ENCODE measurements around the gene COL6A3.
A peak's percentile ranks its signal among the peaks of the same experiment; 100 is the strongest.

The COL6A3 gene

DNA sequence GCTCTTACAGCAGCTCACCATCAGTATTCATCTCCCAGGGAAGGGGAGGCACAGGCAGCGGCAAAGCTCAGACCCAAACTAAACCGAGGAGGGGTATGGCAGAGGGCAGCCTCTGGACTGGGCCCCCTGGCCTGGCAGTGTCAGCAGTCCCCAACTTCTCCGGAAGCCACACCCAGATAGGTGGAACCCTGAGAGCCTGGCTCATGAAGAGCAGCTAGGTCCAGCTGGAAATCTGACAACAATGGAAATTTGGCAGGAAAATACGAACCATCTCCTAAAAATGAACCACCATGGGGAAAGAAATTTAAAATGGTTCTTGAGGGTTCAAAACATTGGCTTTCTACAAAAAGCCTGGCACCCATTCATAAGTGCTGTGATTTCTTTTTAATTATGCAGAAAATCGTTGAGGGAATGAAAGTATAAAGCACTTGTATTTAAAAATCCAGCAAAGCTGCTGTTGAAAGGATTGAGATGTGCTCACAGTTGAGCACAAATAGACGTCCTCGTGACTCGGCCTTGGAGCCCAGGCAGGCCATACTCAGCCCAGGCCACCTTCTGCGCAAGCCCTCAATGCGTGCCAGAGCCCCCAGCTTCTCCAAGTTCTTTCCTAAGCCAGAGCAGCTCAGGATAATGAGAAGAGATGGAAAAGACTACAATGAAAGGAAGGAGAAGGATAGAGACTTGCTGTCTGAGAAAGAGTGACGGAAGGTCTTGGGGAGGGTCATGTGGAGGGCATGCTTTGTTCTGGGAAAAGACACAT, 93.0 kb downstream of the COL6A3 start:
- no peak overlapping the region for H3K4me3 ChIP-seq (ENCODE audit: low read length)
- DNase-seq (ENCODE audit: low read depth), result no peak
- TF ChIP-seq, protein P1, sequence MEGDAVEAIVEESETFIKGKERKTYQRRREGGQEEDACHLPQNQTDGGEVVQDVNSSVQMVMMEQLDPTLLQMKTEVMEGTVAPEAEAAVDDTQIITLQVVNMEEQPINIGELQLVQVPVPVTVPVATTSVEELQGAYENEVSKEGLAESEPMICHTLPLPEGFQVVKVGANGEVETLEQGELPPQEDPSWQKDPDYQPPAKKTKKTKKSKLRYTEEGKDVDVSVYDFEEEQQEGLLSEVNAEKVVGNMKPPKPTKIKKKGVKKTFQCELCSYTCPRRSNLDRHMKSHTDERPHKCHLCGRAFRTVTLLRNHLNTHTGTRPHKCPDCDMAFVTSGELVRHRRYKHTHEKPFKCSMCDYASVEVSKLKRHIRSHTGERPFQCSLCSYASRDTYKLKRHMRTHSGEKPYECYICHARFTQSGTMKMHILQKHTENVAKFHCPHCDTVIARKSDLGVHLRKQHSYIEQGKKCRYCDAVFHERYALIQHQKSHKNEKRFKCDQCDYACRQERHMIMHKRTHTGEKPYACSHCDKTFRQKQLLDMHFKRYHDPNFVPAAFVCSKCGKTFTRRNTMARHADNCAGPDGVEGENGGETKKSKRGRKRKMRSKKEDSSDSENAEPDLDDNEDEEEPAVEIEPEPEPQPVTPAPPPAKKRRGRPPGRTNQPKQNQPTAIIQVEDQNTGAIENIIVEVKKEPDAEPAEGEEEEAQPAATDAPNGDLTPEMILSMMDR (conservative IDR thresholded peaks at IDR 0.05; ENCODE audit: low read depth, low read length), result no peak

- no peak overlapping the region for H3K4me3 ChIP-seq (ENCODE audit: low read length)
- DNase-seq (ENCODE audit: low read depth), result no peak
- TF ChIP-seq, protein P1 (conservative IDR thresholded peaks at IDR 0.05; ENCODE audit: low read depth, low read length), result no peak
These were observed 94.1 kb downstream of the COL6A3 start for GRCh38 chr2:237319887-237320286.

DNA sequence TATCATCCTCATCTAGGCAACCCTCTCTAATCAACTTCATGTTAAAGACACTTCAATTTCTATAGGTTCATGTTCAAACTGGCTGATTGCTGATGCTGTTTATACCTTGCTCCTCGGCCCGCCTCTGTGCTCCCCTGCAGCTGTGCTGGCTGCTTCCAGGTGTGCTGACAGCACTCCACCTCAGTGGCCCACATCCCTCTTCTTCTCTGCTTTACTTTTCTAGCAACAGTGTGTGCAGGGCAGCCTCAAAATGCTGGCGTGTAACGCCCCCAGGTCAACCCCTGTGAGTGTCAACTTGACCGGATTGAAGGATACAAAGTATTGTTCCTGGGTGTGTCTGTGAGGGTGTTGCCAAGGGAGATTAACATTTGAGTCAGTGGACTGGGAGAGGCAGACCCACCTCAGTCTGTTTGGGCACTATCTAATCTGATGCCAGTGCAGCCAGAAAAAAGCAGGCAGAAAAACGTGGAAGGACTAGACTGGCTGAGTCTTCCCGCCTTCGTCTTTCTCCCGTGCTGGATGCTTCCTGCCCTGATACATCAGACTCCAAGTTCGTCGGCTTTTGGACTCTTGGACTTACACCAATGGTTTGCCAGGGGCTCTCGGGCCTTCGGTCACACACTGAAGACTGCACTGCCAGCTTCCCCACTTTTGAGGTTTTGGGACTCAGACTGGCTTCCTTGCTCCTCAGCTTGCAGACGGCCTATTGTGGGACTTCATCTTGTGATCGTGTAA, 94.7 kb downstream of the COL6A3 start:
- TF ChIP-seq, protein P1 (conservative IDR thresholded peaks at IDR 0.05; ENCODE audit: low read depth, low read length), result no peak
- DNase-seq (ENCODE audit: low read depth), result no peak
- H3K4me3 ChIP-seq (ENCODE audit: low read length), result no peak overlapping the region

- TF ChIP-seq, protein P1 (conservative IDR thresholded peaks at IDR 0.05; ENCODE audit: low read depth, low read length), result no peak
- no peak for DNase-seq (ENCODE audit: low read depth)
- H3K4me3 ChIP-seq (ENCODE audit: low read length), result no peak overlapping the region
These were observed 97.6 kb downstream of the COL6A3 start for GRCh38 chr2:237316339-237316738.

DNA sequence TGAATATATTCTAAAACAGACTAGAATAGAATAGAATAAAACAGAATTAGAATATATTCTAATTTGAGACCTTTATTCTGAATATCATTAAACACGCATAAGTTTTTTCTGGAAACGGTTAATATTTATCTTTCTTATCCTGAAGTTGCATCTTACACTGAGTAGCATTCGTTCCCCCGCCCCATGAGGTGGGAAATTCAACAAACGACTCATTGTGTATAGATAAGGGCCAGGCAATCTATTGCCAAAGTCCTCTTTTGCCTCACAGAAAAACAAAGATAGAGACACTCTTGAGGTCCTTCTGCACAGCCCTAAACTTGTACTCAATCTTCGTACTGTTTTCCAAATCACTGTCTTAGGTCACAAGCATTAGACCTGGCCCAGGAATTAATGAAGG, 98.1 kb downstream of the COL6A3 start:
- DNase-seq (ENCODE audit: low read depth), result no peak
- TF ChIP-seq, protein P1 (conservative IDR thresholded peaks at IDR 0.05; ENCODE audit: low read depth, low read length), result no peak
- H3K4me3 ChIP-seq (ENCODE audit: low read length), result no peak overlapping the region

DNA sequence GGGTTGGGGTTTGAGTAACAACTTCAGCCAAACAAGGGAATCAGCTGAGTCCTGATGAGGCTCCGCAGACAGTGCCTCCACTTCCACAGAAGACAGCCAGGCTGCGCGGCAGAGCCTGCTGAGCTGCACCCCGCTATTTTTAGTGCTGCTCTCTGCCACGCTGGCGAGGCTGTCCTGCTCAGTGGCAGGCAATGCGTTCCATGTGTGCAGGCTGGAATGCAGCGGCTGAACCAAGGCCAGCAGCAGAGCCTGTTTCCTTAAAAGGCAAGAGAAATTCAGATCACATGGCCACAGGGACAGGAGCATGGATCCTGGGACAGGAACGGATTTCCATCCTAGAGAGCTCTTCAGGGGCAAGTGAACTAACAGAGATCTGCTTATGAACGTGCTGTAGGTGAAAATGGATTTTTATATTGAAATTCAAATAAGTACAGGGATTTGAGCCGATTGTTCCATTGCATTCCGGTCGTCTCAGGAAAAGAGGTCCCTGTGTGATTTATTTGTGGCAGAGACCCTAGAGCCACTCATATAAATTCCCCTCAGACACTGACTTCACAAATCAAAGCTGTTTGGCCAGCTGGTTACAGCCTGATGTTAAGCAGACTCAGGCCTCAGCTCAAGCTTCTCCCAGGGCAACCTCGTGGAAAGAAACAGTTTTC, 98.7 kb downstream of the COL6A3 start:
- H3K4me3 ChIP-seq (ENCODE audit: low read length), result no peak overlapping the region
- DNase-seq (ENCODE audit: low read depth), result peak; percentile 84
- TF ChIP-seq, protein P1 (conservative IDR thresholded peaks at IDR 0.05; ENCODE audit: low read depth, low read length), result peak; percentile 27

Measured in retinal pigment epithelial cell (primary cell).